Skeletal muscle satellite cell (primary cell): ENCODE data around the gene FRMD1.

ENCODE experiments used
- H3K27me3 ChIP-seq: 2 replicates; pipeline ENCODE4 v1.7.0; 2013; ENCODE audit warnings: low read length; ENCODE audit not compliant: control insufficient read depth, insufficient read depth
- H3K36me3 ChIP-seq: 2 replicates; pipeline ENCODE4 v1.7.0; 2013; ENCODE audit warnings: mild to moderate bottlenecking, control low read depth, low read length; ENCODE audit not compliant: insufficient read depth
- H3K4me1 ChIP-seq: 2 replicates; pipeline ENCODE4 v1.7.0; 2013; ENCODE audit warnings: low read length; ENCODE audit not compliant: control insufficient read depth, insufficient read depth
- H3K4me2 ChIP-seq: 2 replicates; pipeline ENCODE4 v1.7.0; 2013; ENCODE audit warnings: mild to moderate bottlenecking, low read length
- H3K4me3 ChIP-seq: 2 replicates; pipeline ENCODE4 v1.7.0; 2013; ENCODE audit warnings: low read length
- H3K9ac ChIP-seq: 2 replicates; pipeline ENCODE4 v1.7.0; 2013; ENCODE audit warnings: mild to moderate bottlenecking, low read depth, low read length, moderate library complexity
- H3K9me3 ChIP-seq: replicated peaks from 2 replicates; pipeline ENCODE4 v1.7.0; 2013; ENCODE audit warnings: mild to moderate bottlenecking, control low read depth, low read length

Gene FRMD1

DNA sequence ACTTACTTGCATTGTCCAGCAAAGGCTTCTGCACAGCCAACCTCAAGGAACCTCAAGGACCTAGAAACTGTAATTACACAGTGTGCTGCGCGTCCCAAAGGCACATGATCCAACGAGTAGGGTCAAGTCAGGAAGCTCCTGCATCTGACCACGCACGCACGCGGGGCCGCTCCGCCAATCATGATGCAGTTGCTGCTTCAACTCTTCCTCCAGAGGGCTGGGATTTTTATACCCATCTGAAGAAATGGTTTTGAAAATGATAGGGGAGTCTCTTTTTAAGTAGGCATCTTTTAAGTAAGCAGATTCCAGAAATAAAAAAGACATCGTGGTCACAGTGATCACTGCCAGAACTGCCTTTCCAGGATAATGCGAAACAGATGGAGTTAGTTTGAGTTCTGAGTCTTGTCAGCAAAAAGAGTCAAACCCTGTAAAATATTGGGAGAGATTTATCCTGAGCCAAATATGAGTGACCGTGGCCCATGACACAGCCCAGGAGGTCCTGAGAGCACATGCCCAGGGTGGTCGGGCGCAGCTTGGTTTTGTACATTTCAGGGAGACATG, 47.5 kb downstream of the FRMD1 start:
- Histone ChIP-seq H3K4me1 (peaks cover 11% of the 10 kb centered on the region), H3K4me2 (no peak overlapping the region), H3K27me3 (peaks cover 3% of the 10 kb centered on the region), H3K9me3 (no peaks in the 10 kb centered on the region), H3K9ac (no peak overlapping the region), H3K36me3 (no peaks in the 10 kb centered on the region), H3K4me3 (no peak overlapping the region)

DNA sequence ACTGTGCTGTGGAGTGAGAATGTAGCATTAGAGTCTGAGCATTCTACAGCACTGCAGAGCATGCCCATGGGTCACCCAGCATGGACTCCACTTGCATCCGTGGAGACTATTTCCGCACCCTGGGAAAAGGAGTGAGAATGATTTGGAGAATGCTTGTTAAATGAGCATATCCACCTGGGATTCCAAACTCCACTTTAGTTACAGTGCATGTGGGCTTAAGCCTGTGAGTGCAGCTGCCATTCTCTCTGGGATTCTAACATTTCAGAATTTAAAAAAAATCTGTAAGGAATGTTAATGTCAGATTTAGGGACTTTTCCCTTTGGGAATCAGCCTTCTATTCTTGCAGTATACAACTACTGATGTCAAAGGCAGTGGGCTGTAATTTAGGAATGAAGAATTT, 48.1 kb downstream of the FRMD1 start:
- no peak overlapping the region for H3K4me3 ChIP-seq
- H3K9ac ChIP-seq: no peak overlapping the region
- peaks cover 6% of the 10 kb centered on the region for H3K4me1 ChIP-seq
- H3K4me2 ChIP-seq: no peak overlapping the region
- H3K36me3 ChIP-seq: no peaks in the 10 kb centered on the region
- no peaks in the 10 kb centered on the region for H3K9me3 ChIP-seq
- H3K27me3 ChIP-seq: peaks cover 3% of the 10 kb centered on the region

DNA sequence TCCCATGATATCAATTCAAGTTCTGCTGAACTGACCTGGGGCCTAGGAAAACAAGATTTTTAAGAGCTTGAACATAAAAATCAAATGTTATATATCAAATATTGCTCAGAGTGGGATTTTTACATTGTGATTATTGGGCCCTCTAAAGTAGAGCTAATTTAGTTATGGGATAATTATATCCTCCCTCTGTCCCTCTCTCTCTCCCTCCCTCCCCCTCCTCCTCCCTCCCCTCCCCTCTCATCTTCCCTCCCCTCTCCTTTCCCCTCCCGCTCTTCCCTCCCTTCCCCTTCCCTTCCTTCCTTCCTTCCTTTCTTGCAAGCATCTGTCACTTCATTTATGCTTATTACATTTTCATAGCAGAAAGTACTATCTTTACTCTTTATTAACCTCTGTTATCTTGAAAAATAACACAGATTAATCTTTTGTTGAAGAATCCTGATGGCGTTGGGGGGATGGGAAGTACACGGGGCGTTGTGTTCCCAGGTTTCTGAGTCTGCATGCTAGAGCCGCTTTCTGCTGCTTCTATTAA, 48.7 kb downstream of the FRMD1 start:
- H3K4me3 ChIP-seq: no peak overlapping the region
- H3K27me3 ChIP-seq: peaks cover 3% of the 10 kb centered on the region
- no peak overlapping the region for H3K9ac ChIP-seq

DNA sequence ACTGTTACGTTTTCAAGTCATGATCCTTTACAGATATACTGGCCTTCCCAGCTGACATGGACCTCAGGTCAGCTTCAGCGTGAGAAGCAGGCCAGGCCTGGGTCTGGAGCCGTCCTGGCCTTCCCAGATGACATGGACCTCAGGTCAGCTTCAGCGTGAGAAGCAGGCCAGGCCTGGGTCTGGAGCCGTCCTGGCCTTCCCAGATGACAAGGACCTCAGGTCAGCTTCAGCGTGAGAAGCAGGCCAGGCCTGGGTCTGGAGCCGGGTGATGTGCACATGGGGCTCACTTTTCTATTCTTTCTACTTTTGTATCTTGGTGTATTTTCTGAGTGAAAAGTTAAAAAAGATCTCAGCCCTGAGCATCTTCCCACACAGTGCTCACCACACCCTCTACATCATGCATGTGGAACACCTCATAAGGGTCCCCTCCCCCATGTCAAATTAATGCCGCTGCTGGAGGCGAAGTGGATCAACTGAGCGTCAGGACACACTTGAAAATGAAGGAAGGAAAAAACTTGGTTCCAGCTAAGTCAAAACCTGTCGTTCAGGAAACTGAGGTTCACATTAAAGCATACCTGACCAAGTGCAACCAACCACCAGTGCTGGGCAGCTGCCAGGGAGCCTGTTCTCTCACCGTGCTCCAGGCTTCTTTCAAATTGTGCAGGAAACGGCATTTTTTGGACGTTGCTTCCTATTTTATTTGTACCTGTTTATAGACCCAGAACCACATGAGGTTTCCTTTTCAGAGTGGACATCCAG, 49.4 kb downstream of the FRMD1 start:
- H3K9ac ChIP-seq: no peak overlapping the region
- peaks cover 3% of the 10 kb centered on the region for H3K27me3 ChIP-seq
- no peaks in the 10 kb centered on the region for H3K36me3 ChIP-seq
- H3K4me3 ChIP-seq: no peak overlapping the region
- no peaks in the 10 kb centered on the region for H3K4me1 ChIP-seq
- H3K4me2 ChIP-seq: no peak overlapping the region
- no peaks in the 10 kb centered on the region for H3K9me3 ChIP-seq

More for the DNA sequence above, 48.7 kb downstream of the FRMD1 start:
- Histone ChIP-seq H3K36me3 (no peaks in the 10 kb centered on the region), H3K4me1 (no peaks in the 10 kb centered on the region), H3K9me3 (no peaks in the 10 kb centered on the region), H3K4me2 (no peak overlapping the region)

DNA sequence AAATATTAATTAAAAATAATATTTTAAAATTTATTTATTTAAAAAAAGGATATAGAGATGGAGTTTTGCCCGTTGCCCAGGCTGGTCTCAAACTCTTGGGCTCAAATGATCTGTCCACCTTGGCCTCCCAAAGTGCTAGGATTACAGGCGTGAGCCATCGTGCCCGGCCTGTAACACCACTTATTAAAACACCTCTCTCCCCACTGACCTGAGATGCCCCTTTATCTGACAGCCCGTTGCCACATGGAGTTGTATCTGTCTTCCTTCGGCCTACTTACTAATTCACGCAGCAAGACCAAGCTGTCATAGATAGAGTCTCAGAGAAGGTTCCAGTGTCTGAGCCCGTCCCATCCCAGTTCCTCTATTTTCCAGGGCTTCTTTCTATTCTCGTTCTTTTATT, 50.8 kb downstream of the FRMD1 start:
- Histone ChIP-seq H3K36me3 (no peaks in the 10 kb centered on the region), H3K27me3 (peaks cover 3% of the 10 kb centered on the region), H3K9me3 (no peaks in the 10 kb centered on the region), H3K4me2 (no peak overlapping the region), H3K4me1 (no peaks in the 10 kb centered on the region), H3K9ac (no peak overlapping the region), H3K4me3 (no peak overlapping the region)

DNA sequence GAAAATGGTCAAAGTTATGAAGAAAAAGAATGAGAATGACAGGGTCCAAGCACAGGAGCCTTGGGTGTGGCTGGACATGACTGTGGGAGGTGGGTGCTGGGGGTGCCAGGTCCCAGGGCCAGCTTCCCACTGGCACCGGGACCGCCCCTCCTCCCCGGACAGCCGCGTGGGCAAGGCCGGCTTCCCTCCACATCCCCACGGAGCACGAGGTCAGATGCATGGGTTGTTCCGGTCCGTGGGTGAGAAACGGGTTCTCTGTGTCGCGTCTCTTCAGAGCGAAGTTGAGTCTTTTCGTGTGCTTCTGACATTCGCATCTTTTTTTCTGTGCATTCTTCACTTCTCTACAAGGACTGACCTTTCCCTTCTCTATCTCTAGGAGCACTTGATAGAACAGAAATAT, 51.5 kb downstream of the FRMD1 start:
- H3K4me3 ChIP-seq: no peak overlapping the region
- H3K27me3 ChIP-seq: peaks cover 3% of the 10 kb centered on the region
- no peaks in the 10 kb centered on the region for H3K4me1 ChIP-seq
- H3K4me2 ChIP-seq: no peak overlapping the region
- H3K9ac ChIP-seq: no peak overlapping the region
- no peaks in the 10 kb centered on the region for H3K9me3 ChIP-seq
- H3K36me3 ChIP-seq: no peaks in the 10 kb centered on the region

DNA sequence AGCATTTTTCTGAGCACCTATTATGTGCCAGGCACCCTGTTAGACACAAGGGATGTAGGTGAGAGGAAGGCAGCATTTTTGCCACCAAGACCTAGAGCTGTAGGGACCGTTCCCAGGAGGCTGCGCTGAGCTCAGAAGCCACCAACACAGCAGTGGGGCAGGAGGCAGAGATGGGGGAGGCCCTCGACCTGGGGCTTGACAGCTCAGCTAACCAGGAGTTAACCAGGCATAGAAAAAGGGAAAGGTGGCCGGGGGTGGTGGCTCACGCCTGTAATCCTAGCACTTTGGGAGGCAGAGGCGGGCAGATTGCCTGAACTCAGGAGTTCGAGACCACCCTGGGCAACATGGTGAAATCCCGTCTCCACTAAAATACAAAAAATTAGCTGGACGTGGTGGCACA, 52.1 kb downstream of the FRMD1 start:
- Histone ChIP-seq H3K4me2 (no peak overlapping the region), H3K36me3 (no peaks in the 10 kb centered on the region)

DNA sequence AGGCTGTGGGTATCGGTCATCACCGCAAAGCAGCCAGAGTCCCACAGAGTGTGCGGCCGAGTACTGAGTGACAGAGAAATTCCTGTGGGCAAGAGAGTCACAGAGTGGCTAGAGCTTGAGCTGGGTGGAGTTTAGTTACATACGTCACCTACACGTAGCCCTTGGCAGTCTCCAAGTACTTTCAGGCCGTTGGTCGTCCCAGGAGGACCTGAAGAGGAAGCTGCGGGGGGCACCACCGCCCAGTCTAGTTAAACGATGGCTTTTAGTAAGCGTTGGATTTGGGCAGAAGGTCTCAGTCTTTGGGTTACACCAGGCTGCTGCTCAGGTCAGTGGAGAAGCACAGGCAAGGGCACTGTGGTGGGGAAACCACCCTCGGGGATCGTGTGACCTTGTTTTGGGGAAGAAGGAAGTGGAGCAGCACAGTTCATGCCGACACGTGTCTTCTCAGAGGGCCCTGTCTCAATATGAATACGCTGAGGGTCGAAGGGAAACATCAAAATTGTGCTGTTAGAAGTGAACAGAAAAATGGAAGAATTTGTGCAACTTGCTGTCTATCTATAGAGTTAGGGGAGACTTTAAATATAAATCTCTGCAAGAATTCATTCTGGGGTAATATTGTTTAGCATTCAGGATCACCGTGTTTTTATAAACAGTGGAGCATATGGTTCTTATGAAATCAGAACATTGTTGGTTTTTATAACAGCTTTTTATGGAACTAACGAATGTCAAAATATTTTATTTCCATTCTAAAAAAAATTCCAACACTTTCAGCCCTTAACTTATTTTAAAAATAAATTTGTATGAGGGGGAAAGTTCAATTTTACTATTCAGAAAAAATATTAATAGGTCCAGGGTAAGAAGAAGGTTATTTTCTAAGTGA, 52.9 kb downstream of the FRMD1 start:
- H3K4me1 ChIP-seq: no peaks in the 10 kb centered on the region
- no peak overlapping the region for H3K9ac ChIP-seq
- no peak overlapping the region for H3K4me2 ChIP-seq
- no peaks in the 10 kb centered on the region for H3K9me3 ChIP-seq
- no peak overlapping the region for H3K4me3 ChIP-seq
- peaks cover 3% of the 10 kb centered on the region for H3K27me3 ChIP-seq
- no peaks in the 10 kb centered on the region for H3K36me3 ChIP-seq

More for the DNA sequence above, 52.1 kb downstream of the FRMD1 start:
- Histone ChIP-seq H3K4me3 (no peak overlapping the region), H3K4me1 (no peaks in the 10 kb centered on the region), H3K9ac (no peak overlapping the region), H3K9me3 (no peaks in the 10 kb centered on the region), H3K27me3 (peaks cover 3% of the 10 kb centered on the region)

DNA sequence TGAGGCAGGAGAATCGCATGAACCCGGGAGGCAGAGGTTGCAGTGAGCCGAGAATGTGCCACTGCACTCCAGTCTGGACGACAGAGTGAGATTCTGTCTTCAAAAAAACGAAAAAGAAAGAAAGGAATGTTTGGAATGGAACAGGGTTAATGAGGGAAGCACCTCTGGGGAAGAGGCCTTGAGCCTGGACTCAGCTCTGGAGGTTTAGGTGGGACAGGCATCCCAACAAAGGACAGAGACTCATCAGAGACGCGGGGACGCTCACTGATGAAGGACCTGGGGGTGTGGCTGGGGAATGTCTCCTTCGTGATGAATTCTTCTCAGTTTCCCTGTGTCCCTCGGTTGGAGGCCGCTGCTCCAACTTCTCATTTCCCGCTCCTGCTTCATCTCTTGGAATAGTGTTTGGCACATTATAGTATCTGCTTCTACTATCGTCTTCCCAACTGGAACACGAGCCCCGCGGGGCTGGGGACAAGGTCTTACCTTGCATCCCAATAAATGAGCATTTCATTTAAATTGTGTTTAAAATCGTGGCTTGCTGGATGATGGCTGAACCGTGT, 54.0 kb downstream of the FRMD1 start:
- no peak overlapping the region for H3K4me3 ChIP-seq
- H3K9ac ChIP-seq: no peak overlapping the region
- peaks cover 3% of the 10 kb centered on the region for H3K27me3 ChIP-seq
- H3K9me3 ChIP-seq: no peaks in the 10 kb centered on the region
- H3K4me1 ChIP-seq: no peaks in the 10 kb centered on the region
- no peaks in the 10 kb centered on the region for H3K36me3 ChIP-seq
- no peak overlapping the region for H3K4me2 ChIP-seq

DNA sequence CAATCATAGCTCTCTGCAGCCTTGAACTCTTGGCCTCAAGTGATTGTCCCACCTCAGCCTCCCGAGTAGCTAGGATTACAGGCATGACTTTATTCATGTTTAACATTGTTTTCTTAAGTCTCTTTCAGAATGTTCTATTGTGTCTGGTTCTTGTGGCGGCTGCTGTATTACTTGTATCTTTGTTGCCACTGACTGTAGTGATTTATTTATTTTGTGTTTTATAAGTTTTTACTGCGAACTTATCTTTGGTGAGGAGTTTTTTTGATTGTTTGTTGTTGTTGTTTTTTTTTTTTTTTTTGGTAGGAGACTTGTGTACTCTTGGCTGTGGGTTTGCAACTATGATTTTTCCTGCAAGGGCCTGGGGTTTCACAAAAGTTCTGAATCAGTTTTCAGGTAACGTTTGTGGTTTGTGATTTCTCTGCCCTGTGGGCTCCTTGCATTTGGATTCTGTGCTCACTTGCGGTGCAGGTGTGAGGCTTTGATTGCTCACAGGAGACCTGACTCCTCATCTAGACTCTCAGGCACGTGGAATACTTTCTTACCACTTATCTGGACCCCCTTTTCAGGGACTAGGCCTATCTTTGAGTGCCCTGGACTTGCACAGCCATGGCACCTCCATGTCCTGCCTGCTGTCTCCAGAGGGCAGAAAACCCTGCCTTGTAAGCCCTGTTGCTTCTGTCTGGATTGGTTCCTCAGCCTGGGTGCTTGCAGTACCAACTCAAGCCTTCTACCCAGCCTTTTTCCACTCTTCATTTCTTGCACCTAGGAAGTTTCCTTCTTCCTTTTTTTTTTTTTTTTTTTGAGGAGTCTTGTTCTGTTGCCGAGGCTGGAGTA, 56.3 kb downstream of the FRMD1 start:
- Histone ChIP-seq H3K4me2 (no peak overlapping the region), H3K4me3 (no peak overlapping the region), H3K9ac (no peak overlapping the region), H3K27me3 (peaks cover 8% of the 10 kb centered on the region), H3K4me1 (no peaks in the 10 kb centered on the region), H3K9me3 (no peaks in the 10 kb centered on the region), H3K36me3 (no peaks in the 10 kb centered on the region)
